ENCODE results near the gene THYN1. TPM values are rescaled to one million over a fixed set of nuclear protein-coding genes. Genes with fewer than 3 reads are reported as not detected.

The THYN1 gene
- total and polyA plus RNA-seq, 11 donors = 34.1 to 59.4 (median 41.9) TPM

GRCh38 chr11:134243913-134244312 is 9.2 kb downstream of the THYN1 start:
- no peak for TF ChIP-seq POLR2A (IDR thresholded peaks at IDR 0.05)
- TF ChIP-seq CTCF (IDR thresholded peaks at IDR 0.05) = no peak
- ATAC-seq = no peak

DNA sequence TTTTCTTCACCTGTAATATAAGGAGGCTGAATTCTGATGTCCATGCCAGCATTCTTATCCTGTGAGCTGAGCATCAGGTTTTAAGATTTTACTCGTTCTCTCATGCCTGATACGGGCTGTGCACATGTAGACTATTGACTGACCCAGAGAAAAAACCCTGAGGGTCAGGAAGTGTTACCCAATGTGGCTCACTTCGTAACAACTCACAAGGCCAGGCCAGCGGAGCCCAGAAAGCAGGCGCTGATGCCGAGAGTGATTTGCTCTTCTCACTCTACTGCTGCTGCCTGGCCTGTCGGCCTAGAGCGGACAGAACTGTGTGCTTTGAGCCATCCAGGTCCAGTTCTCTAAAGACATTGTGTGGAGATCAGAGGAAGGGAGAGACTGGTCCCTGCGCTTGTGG is 10.8 kb downstream of the THYN1 start:
- Histone ChIP-seq H3K36me3 (peaks cover 0 to 97% (median 87%) of the 10 kb centered on the region in 9 donors), H3K9me3 (no peaks in the 10 kb centered on the region), H3K4me3 (no peak overlapping the region), H3K27ac (no peak overlapping the region), H3K4me1 (no peaks in the 10 kb centered on the region), H3K27me3 (no peaks in the 10 kb centered on the region)
- intact Hi-C loops (cut with DNase I) = no loop called here
- 82 to 92% (median 88%) methylated on average over 9 of the region's 9 CpGs for WGBS, 4 donors
- DNase-seq (no peak), ATAC-seq (no peak)
- TF ChIP-seq POLR2A (IDR thresholded peaks at IDR 0.05) (no peak), CTCF (IDR thresholded peaks at IDR 0.05) (no peak)

More at GRCh38 chr11:134243913-134244312, 9.2 kb downstream of the THYN1 start:
- DNase-seq = no peak
- peaks cover 0 to 98% (median 92%) of the 10 kb centered on the region in 9 donors for H3K36me3 ChIP-seq
- no peak overlapping the region for H3K27ac ChIP-seq
- no peak overlapping the region for H3K4me3 ChIP-seq
- H3K27me3 ChIP-seq = no peaks in the 10 kb centered on the region
- 80 to 96% (median 93%) methylated on average over 4 of the region's 4 CpGs for WGBS, 4 donors
- intact Hi-C loops (cut with DNase I) = no loop called here
- no peaks in the 10 kb centered on the region for H3K4me1 ChIP-seq
- H3K9me3 ChIP-seq = no peaks in the 10 kb centered on the region

DNA sequence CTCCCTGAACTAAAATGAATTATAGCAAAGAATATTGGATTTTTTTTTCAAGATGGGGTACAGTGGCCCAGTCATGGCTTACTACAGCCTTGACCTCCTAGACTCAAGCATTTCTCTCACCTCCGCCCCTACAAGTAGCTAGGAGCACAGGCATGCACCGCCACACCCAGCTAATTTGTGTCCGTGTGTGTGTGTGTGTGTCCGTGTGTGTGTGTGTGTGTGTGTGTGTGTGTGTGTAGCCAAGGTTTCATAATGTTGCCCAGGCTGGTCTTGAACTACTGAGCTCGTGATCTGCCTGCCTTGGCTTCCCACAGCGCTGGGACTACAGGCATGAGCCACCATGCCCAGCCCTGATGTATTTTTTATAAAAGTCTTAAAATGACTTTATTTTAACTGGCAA is 12.6 kb downstream of the THYN1 start:
- ATAC-seq (no peak), DNase-seq (no peak)
- no peaks in the 10 kb centered on the region for H3K27me3 ChIP-seq
- TF ChIP-seq POLR2A (IDR thresholded peaks at IDR 0.05) (no peak), CTCF (IDR thresholded peaks at IDR 0.05) (no peak)
- H3K36me3 ChIP-seq = peaks cover 0 to 95% (median 77%) of the 10 kb centered on the region in 9 donors
- H3K9me3 ChIP-seq = no peaks in the 10 kb centered on the region
- H3K4me3 ChIP-seq = no peak overlapping the region
- peaks cover 0 to 3% (median 0%) of the 10 kb centered on the region in 12 donors for H3K4me1 ChIP-seq
- H3K27ac ChIP-seq = no peak overlapping the region
- intact Hi-C loops (cut with DNase I) = no loop called here
- 63 to 86% (median 72%) methylated on average over 6 of the region's 6 CpGs for WGBS, 4 donors

DNA sequence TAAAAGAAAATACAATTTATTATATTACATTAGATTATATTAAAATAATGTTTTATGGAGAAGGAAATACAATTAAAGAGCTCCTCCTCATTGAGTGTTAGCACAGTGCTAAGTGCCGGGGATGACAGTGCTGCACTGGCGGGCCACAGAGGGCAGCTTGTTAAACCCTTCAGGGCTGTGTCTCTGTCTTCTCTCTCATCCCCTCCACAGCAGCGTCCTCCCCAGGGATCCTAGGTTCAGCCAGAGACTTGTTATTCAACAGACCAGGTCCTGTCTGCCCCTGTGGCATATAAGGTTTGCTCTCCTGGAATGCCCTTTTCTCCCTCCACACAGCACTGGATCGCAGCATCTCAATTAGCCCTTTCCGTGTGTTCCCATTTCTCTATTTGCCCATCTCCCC is 14.2 kb downstream of the THYN1 start:
- WGBS, 4 donors = 95 to 97% (median 95%) methylated on average over 5 of the region's 5 CpGs
- DNase-seq (no peak), ATAC-seq (no peak)
- Histone ChIP-seq H3K4me3 (no peak overlapping the region), H3K4me1 (peaks cover 0 to 16% (median 3%) of the 10 kb centered on the region in 12 donors), H3K9me3 (no peaks in the 10 kb centered on the region), H3K36me3 (peaks cover 0 to 90% (median 73%) of the 10 kb centered on the region in 9 donors), H3K27me3 (no peaks in the 10 kb centered on the region), H3K27ac (no peak overlapping the region)
- TF ChIP-seq POLR2A (IDR thresholded peaks at IDR 0.05) = no peak
- TF ChIP-seq CTCF (IDR thresholded peaks at IDR 0.05) = no peak
- intact Hi-C loops (cut with DNase I) = no loop called here

Measured in heart left ventricle (tissue), 16 donors.